GM18517 (cell line): ENCODE measurements around the gene CACNA1H.

ENCODE experiments used
- ATAC-seq: cut with Tn5 transposase; IDR thresholded peaks from one replicate; pipeline ENCODE4 v1.9.1; 2021; ENCODE audit warnings: mild to moderate bottlenecking, moderate library complexity; ENCODE audit not compliant: unreplicated experiment

CACNA1H gene

DNA sequence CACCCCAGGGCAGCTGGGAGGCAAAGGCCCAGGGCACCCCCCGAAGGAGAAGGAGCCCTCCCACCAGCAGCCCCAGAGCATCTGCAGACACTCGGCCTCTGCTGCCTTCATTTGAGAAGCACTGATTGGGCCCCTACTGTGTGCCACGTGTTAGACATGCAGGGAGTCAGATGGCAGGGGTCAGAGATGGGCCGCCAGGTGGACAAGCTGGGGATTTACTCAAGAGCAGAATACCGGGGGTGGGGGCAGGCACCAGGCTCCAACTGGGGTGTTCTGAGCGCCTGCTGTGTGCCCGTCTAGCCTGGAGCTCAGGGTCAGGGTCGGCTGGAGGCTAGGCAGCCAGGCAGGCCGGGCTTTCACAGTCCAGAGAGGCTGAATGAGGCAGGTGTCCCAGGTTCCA is 53.4 kb downstream of the CACNA1H start:
- ATAC-seq = no peak

- no peak for ATAC-seq
Observed at GRCh38 chr16:1206786-1207185, 53.9 kb downstream of the CACNA1H start.

GRCh38 chr16:1208239-1208830 is 55.4 kb downstream of the CACNA1H start:
- no peak for ATAC-seq

DNA sequence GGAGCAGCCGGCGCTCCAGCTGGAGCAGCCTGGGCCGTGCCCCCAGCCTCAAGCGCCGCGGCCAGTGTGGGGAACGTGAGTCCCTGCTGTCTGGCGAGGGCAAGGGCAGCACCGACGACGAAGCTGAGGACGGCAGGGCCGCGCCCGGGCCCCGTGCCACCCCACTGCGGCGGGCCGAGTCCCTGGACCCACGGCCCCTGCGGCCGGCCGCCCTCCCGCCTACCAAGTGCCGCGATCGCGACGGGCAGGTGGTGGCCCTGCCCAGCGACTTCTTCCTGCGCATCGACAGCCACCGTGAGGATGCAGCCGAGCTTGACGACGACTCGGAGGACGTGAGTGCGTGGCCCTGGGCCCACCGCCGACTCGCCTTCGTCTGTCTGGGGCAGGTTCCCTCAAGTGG is 56.2 kb downstream of the CACNA1H start:
- no peak for ATAC-seq

- ATAC-seq = no peak
Observed at GRCh38 chr16:1210461-1210860, 57.6 kb downstream of the CACNA1H start.

DNA sequence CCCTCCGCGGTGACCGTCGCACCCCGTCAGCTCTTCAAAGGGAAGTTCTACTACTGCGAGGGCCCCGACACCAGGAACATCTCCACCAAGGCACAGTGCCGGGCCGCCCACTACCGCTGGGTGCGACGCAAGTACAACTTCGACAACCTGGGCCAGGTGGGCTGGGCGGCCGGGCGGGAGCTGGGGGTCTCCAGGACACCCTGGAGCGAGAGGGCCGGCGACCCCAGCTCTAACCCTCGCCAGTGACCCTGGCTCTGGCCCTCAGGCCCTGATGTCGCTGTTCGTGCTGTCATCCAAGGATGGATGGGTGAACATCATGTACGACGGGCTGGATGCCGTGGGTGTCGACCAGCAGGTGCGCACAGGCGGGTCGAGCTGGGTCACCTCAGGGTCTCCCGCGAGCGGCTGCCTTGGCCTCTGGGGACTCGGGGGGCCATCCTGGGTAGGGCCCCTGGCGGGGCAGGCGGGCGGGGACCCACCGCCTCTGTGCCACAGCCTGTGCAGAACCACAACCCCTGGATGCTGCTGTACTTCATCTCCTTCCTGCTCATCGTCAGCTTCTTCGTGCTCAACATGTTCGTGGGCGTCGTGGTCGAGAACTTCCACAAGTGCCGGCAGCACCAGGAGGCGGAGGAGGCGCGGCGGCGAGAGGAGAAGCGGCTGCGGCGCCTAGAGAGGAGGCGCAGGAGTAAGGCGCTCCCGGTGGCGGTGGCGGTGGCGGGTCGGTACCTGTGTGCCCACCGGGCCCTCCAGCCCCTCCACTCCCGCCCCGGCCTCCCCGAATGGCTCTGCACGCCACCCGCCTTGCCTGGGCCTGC is 58.8 kb downstream of the CACNA1H start:
- no peak for ATAC-seq

DNA sequence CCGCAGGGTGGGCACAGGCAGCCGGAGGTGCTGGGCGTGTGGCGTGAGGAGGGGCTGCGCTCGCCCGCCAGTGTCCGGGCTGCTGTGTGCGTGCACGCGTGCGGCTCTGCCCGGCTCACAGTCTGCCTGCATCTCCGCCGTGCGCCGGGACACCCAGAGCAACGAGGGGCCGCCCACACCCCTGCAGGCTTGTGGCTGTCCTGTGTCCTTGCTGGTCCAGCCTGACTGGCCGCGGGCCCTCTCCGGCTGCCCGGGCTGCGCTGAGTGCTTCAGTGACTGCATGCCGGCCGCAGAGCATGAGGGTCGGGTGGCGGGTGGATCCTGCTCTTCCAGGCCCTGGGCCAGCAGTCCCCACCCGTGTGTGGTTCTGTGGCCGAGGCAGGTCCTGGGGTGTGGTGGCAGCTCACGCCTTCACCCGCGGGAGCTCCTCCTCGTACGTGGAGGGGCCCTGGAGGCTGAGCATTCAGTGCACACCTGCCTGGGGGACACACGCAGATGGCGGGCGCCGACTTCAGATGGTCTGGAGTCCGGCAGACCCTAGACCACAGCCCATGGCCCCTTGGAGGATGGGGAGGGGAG is 59.8 kb downstream of the CACNA1H start:
- ATAC-seq = no peak

GRCh38 chr16:1213231-1213630 is 60.3 kb downstream of the CACNA1H start:
- no peak for ATAC-seq

- ATAC-seq = no peak
Observed at GRCh38 chr16:1213796-1214372, 61.0 kb downstream of the CACNA1H start.

GRCh38 chr16:1214719-1215118 is 61.8 kb downstream of the CACNA1H start:
- ATAC-seq = no peak

GRCh38 chr16:1215574-1216295 is 62.8 kb downstream of the CACNA1H start:
- ATAC-seq = no peak

DNA sequence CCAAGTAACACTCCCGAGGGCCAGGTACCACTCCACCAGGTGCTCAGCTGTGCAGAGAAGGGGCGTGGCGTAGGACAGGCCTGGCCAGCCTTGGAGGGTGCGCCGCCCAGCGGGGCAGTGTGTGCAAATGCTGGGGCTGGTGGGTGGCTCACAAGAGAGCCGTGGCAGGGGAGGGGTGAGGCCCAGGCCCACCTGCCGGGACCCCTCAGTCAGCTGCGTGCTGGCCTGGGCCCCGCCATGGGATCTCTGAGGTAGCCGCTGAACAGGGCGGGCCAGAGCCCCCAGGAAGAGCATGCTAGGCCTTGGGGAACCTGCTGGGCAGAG is 63.4 kb downstream of the CACNA1H start:
- ATAC-seq = no peak

- no peak for ATAC-seq
Observed at GRCh38 chr16:1216681-1217400, 63.9 kb downstream of the CACNA1H start.

DNA sequence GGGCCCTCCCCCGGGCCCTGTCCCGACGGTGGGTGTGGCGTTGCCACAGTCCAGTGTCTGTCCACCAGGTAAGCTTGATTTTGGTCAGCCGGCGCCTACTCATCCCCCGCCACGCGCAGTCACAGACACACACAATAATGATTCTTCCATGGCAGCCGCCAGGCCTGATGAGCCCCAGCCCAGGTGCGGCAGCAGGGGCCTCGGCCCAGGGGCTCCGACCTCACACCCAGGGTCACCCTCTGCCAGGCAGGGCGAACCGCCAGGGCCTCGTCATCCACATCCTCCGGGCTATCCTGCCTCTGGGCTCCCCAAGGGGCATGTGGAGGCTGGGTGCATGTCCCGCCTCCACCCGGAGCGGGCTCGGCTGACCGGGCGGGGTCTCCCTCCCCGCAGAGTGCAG is 64.6 kb downstream of the CACNA1H start:
- no peak for ATAC-seq

GRCh38 chr16:1218061-1218929 is 65.4 kb downstream of the CACNA1H start:
- ATAC-seq = no peak

GRCh38 chr16:1218930-1219611 is 66.2 kb downstream of the CACNA1H start:
- no peak for ATAC-seq

GRCh38 chr16:1220098-1220728 is 67.3 kb downstream of the CACNA1H start:
- ATAC-seq = no peak

GRCh38 chr16:1220841-1221627 is 68.1 kb downstream of the CACNA1H start:
- no peak for ATAC-seq
